ENCODE measurements around the gene SLC8A1. TPM values are rescaled to one million over a fixed set of nuclear protein-coding genes. Genes with fewer than 3 reads are reported as not detected.

The SLC8A1 gene
- total RNA-seq, 6 donors from 2014 or later, result 21.8 to 58.6 (median 25.3) TPM

DNA sequence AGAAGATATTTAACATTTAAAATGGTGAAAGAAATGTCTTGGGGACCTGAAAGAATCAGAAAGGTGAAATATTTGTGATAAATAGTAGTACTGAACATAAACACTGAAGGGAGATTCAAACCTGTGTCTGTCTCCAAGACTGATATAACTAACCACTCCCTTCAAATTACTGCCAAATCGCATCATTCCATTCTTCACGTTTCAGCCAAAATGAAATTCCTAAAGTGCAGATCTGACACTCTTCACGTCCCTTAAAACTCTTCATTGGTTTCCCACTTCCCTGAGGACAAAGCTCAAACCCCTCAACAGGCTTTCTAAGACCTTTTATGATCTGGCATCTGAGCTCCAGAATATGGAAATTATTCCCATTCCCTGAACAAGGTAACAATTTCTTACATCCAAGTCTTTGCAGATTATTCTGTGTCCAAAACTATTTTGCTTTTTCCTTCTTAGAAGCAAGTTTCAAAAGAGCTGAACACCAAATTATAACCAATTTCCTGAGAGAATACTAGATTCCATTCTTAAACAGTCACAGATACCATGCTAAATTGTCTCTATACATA, 18.9 kb downstream of the SLC8A1 start:
- no peaks in the 10 kb centered on the region for H3K27me3 ChIP-seq
- WGBS, 2 donors, result 62 to 71% methylated on average over 3 of the region's 3 CpGs
- no peak overlapping the region for H3K4me3 ChIP-seq
- H3K4me1 ChIP-seq, result peaks cover 0 to 20% (median 5%) of the 10 kb centered on the region in 4 donors
- DNase-seq (no peak), ATAC-seq (ENCODE audit: low FRiP score in 2 of 2) (no peak)
- TF ChIP-seq POLR2AphosphoS5 (IDR thresholded peaks at IDR 0.05), result no peak
- TF ChIP-seq EP300 (IDR thresholded peaks at IDR 0.05), result no peak
- TF ChIP-seq, protein P1, sequence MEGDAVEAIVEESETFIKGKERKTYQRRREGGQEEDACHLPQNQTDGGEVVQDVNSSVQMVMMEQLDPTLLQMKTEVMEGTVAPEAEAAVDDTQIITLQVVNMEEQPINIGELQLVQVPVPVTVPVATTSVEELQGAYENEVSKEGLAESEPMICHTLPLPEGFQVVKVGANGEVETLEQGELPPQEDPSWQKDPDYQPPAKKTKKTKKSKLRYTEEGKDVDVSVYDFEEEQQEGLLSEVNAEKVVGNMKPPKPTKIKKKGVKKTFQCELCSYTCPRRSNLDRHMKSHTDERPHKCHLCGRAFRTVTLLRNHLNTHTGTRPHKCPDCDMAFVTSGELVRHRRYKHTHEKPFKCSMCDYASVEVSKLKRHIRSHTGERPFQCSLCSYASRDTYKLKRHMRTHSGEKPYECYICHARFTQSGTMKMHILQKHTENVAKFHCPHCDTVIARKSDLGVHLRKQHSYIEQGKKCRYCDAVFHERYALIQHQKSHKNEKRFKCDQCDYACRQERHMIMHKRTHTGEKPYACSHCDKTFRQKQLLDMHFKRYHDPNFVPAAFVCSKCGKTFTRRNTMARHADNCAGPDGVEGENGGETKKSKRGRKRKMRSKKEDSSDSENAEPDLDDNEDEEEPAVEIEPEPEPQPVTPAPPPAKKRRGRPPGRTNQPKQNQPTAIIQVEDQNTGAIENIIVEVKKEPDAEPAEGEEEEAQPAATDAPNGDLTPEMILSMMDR (IDR thresholded peaks at IDR 0.05), result no peak
- TF ChIP-seq POLR2A (IDR thresholded peaks at IDR 0.05), result no peak
- no peak overlapping the region for H3K27ac ChIP-seq
- no peaks in the 10 kb centered on the region for H3K9me3 ChIP-seq
- no peaks in the 10 kb centered on the region for H3K36me3 ChIP-seq

DNA sequence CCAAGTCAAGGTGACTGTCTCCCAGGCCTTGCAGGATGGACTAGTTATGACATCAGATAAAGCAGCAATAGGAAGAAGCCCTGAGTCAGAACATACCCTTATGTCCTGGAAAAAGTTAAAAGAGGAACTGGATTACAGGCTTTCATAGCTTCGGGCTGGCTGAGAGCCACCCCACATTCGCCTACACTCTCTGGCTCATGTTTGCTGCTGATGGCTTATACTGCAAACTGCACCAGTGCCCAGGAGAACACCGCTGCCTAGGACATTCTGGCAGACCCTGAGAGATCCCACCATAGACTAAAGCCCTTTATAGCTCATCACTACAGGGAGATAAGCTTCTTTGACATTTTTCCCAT, 20.3 kb downstream of the SLC8A1 start:
- Histone ChIP-seq H3K27ac (peak overlapping the region in 1 of 4 donors; percentile 13), H3K4me1 (peaks cover 0 to 20% (median 5%) of the 10 kb centered on the region in 4 donors), H3K36me3 (no peaks in the 10 kb centered on the region), H3K27me3 (no peaks in the 10 kb centered on the region), H3K4me3 (no peak overlapping the region), H3K9me3 (no peaks in the 10 kb centered on the region)
- ATAC-seq (ENCODE audit: low FRiP score in 2 of 2) (peak; percentile 16 to 85), DNase-seq (peak in 1 of 2 donors; percentile 50)
- no peak for TF ChIP-seq POLR2AphosphoS5 (IDR thresholded peaks at IDR 0.05)
- peak in 1 of 4 donors; percentile 22 for TF ChIP-seq EP300 (IDR thresholded peaks at IDR 0.05)
- TF ChIP-seq, protein P1 (IDR thresholded peaks at IDR 0.05), result no peak
- TF ChIP-seq POLR2A (IDR thresholded peaks at IDR 0.05), result no peak
- WGBS, 2 donors, result 62% methylated on average over 3 of the region's 3 CpGs

DNA sequence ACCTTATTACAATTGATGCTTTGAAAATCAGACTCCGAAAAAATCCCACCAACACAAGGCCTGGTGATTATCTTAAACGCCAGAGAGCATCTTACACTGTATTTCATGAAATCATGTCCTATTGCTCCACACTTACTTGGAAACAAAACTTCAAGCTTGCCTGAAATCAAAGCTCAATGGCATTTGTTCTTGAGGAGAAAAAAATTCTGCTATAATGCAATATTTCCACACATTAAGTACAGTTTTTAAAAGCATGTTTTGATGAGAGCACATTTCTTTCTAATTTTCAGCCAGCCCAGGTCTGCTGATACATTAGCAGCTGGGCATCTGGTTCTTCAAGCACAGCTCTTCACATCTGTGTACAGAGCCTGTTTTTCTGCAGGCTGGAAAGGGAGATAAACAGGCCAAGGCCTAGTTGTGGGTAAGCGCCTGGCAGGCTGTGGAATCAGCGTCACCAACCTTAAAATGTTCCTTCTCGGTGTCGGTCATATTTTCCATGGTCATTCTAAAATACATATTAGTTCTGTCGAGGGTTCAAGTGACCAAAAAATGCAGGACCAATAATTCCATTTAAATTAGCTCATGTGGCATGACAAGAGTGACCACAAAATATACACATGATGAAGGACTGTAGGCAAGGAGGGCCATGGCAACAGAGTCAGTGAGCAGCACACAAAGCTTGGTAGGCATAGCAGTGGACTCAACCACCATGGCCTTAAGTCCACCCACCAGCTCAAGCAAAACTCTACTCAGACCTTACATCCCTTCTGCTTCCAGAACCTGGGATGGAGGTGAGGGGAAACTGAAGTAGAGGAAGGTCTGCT, 20.9 kb downstream of the SLC8A1 start:
- peak in 1 of 2 donors; percentile 52 for ATAC-seq (ENCODE audit: low FRiP score in 2 of 2)
- no peak for DNase-seq
- H3K27me3 ChIP-seq, result no peaks in the 10 kb centered on the region
- no peaks in the 10 kb centered on the region for H3K9me3 ChIP-seq
- no peak for TF ChIP-seq POLR2AphosphoS5 (IDR thresholded peaks at IDR 0.05)
- TF ChIP-seq EP300 (IDR thresholded peaks at IDR 0.05), result no peak
- no peak for TF ChIP-seq POLR2A (IDR thresholded peaks at IDR 0.05)
- TF ChIP-seq, protein P1 (IDR thresholded peaks at IDR 0.05), result no peak
- WGBS, 2 donors, result 86 to 92% methylated on average over 7 of the region's 7 CpGs
- peaks cover 0 to 17% (median 5%) of the 10 kb centered on the region in 4 donors for H3K4me1 ChIP-seq
- no peak overlapping the region for H3K4me3 ChIP-seq
- peak overlapping the region in 1 of 4 donors; percentile 13 for H3K27ac ChIP-seq
- H3K36me3 ChIP-seq, result no peaks in the 10 kb centered on the region

DNA sequence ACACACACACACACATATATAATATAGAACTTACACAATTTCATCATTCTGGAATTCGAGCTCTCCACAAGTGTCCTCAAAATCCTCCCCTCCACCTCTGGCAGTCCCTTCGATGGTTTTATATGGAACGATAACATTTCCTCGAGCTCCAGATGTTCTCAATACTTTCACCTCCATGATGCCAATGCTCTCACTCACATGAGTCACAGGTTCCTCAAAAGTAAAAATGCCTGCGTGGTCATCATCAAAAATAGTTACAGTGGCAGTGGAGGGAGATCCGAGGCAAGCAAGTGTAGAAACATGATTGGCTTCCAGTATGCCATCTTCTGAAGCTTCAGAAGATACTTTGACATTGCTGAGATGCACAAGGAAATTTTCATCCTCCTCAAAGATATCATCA, 23.5 kb downstream of the SLC8A1 start:
- H3K36me3 ChIP-seq, result no peaks in the 10 kb centered on the region
- no peak overlapping the region for H3K27ac ChIP-seq
- TF ChIP-seq POLR2AphosphoS5 (IDR thresholded peaks at IDR 0.05) (no peak), EP300 (IDR thresholded peaks at IDR 0.05) (no peak), POLR2A (IDR thresholded peaks at IDR 0.05) (no peak)
- TF ChIP-seq, protein P1 (IDR thresholded peaks at IDR 0.05), result no peak
- H3K4me1 ChIP-seq, result no peaks in the 10 kb centered on the region
- H3K4me3 ChIP-seq, result no peak overlapping the region
- no peaks in the 10 kb centered on the region for H3K27me3 ChIP-seq
- DNase-seq, result no peak
- ATAC-seq (ENCODE audit: low FRiP score in 2 of 2), result no peak
- H3K9me3 ChIP-seq, result no peaks in the 10 kb centered on the region
- 82 to 86% methylated on average over 6 of the region's 6 CpGs for WGBS, 2 donors

Measured in upper lobe of left lung (tissue), 6 donors.